HG03139 (cell line): ENCODE results near the gene CDC42SE1.

Experiments used
- ATAC-seq: cut with Tn5 transposase; IDR thresholded peaks from one replicate; pipeline ENCODE4 v1.9.1; 2021; ENCODE audit not compliant: unreplicated experiment

Gene CDC42SE1

GRCh38 chr1:151054971-151055547 lies 4.4 kb downstream of the CDC42SE1 start:
- no peak for ATAC-seq

DNA sequence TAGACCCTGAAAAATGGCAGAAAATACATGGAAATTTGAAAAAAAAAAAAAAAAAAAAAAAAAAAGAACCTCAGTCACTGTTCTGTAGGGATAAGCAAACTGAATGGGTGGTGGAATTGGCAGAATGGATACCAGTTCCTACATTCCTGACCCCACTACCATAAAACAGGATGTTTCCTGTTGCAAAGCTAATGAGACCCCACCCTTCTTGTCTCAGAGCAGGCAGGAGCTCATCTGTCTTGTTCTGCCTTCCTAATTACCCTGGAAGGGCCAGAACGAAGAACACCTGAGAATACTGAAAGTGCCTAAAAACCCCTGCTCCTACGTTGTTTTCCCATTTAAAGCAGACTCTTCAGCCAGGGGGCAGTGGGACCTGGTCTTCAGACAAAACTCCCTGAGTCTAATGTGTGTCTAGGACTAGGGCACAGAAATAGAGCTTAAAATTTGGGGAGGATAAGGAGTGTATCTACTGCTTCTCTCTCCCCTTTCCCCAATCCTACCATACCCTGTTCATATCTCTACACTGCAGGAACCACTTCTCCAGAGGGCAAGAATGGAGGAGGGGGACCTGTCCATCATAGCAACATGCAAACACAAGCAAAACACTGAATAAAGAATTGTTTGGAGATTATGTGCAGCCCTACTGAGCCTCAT lies 7.9 kb downstream of the CDC42SE1 start:
- ATAC-seq = no peak

- no peak for ATAC-seq
Observed at GRCh38 chr1:151050051-151050688, 9.3 kb downstream of the CDC42SE1 start.

GRCh38 chr1:151049458-151049857 lies 10.0 kb downstream of the CDC42SE1 start:
- ATAC-seq = no peak

DNA sequence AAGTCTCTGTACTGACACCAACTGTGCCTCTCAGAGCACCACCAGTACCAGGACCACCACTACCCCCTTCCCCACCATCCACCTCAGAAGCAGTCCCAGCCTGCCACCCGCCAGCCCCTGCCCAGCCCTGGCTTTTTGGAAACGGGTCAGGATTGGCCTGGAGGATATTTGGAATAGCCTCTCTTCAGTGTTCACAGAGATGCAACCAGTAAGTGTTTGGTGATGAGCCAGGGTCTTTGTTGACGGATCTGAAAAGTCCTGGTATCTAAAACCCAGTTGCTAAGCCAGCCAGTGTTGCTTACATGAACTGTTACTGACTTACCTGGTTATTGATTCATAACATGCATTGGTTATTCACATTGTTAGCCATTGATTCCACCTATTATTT lies 10.8 kb downstream of the CDC42SE1 start:
- ATAC-seq = no peak

DNA sequence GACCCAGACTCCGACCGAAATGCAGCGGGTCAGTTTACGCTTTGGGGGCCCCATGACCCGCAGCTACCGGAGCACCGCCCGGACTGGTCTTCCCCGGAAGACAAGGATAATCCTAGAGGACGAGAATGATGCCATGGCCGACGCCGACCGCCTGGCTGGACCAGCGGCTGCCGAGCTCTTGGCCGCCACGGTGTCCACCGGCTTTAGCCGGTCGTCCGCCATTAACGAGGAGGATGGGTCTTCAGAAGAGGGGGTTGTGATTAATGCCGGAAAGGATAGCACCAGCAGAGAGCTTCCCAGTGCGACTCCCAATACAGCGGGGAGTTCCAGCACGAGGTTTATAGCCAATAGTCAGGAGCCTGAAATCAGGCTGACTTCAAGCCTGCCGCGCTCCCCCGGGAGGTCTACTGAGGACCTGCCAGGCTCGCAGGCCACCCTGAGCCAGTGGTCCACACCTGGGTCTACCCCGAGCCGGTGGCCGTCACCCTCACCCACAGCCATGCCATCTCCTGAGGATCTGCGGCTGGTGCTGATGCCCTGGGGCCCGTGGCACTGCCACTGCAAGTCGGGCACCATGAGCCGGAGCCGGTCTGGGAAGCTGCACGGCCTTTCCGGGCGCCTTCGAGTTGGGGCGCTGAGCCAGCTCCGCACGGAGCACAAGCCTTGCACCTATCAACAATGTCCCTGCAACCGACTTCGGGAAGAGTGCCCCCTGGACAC lies 11.3 kb downstream of the CDC42SE1 start:
- ATAC-seq = no peak

GRCh38 chr1:151047591-151047924 lies 11.9 kb downstream of the CDC42SE1 start, which contains the start of gene C1orf56:
Gene C1orf56 (plus strand): TSS chr1:151047751. CDS start chr1:151047848, 97 bp downstream.
- no peak for ATAC-seq

- ATAC-seq = no peak
Observed at GRCh38 chr1:151043163-151043562, 16.3 kb downstream of the CDC42SE1 start.

DNA sequence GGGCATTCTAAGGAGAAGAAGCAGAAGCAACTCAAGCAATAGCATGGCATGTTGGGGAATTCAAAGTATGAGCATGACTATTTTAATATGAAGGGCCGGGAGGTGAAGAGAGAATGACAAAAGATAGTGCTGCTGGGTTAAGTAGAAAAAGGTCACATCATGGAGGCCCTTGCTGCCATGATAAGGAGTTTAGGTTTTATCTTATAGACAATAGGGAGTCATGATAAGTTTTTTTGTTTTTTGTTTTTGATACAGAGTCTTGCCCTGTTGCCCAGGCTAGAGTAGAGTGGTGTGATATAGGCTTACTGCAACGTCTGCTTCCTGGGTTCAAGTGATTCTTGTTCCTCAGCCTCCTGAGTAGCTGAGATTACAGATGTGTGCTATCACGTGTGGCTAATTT lies 19.9 kb downstream of the CDC42SE1 start:
- no peak for ATAC-seq

GRCh38 chr1:151037032-151037431 lies 22.4 kb downstream of the CDC42SE1 start:
- no peak for ATAC-seq

GRCh38 chr1:151036356-151036755 lies 23.1 kb downstream of the CDC42SE1 start, which contains the start of gene BNIPL:
Gene BNIPL (plus strand): TSS chr1:151036586. CDS start chr1:151036726, 140 bp downstream.
- no peak for ATAC-seq

GRCh38 chr1:151035167-151035566 lies 24.3 kb downstream of the CDC42SE1 start:
- ATAC-seq = no peak

- no peak for ATAC-seq
Observed at GRCh38 chr1:151032164-151032563, 27.3 kb downstream of the CDC42SE1 start.

DNA sequence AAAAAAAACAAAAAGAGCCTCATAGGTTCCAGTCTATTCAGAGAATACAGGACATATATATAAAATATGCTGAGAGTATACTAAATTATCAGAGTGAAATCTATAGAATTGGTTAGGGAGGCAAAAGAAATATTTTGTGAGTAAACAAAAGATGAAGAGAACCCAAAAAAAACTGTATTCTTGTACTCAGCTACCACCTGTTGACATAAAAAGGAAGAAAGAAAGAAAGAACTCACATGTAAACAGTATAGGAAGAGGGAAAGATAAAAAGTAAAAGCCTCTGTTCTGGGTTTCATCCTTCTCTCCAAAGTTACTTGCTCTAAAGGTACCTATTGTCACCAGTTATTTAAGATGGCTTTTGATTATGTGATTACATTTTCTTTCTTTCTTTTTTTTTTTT lies 33.0 kb downstream of the CDC42SE1 start:
- ATAC-seq = no peak

DNA sequence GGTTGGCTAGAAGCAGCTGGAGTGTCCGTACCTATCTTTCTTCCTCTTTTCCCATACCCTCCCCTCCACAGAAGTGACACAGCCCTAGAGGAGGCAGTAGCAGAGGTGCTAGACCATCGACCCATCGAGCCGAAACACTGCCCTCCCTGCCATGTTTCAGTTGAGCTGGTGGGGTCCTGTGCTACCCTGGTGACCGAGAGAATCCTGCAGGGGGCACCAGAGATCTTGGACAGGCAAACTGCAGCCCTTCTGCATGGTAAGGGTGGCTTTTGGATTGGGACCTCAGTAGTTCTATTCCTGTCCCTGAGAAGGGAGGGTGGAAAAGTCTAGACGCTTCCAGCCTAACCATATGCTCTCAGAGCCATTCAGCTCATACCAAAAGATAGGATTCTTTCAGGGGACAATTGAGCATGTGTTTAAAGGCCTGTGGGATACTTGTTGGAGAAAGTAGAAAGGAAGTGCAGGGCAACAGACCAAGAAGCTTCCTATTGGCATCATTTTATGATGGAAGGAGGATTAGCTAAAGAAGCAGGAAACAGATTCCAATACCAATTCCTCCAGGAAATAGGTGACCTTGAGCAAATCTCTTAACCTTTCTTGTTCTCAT lies 34.8 kb downstream of the CDC42SE1 start:
- no peak for ATAC-seq

GRCh38 chr1:151013518-151013917 lies 45.9 kb downstream of the CDC42SE1 start:
- ATAC-seq = no peak

GRCh38 chr1:151012684-151013471 lies 46.5 kb downstream of the CDC42SE1 start:
- no peak for ATAC-seq

DNA sequence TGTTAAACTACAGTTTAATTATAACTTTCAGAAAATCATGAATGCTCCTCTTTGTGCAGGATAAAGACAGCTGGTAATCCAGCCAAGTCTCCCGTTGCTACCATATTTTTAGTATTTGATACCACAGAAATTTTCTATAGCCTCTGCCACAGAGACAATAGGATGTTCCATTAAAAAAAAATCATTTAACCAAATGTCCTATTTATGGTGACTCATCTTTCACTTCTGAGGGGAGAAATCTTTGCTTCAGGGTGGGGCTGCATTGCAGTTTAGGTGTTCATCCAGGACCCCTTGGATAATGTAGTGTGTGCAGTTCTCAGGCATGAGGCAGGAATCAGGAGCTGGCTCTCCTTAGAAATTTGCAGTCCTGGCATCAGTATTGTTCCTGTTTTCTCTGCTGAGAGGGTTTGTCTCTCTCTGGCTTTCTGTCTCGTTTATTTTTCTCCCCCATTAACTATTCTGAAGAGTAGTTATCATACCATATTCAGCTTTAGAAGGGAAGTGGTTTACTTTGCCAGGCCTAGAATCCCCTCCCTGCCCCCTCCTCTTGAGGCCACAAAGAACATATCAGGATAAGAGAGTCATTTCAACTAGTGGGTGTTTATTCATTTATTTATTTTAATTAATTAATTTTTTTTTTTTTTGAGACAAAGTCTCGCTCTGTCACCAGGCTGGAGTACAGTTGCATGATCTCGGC lies 48.1 kb downstream of the CDC42SE1 start:
- no peak for ATAC-seq

- ATAC-seq = no peak
Observed at GRCh38 chr1:151010346-151010726, 49.1 kb downstream of the CDC42SE1 start.
